SK-N-SH (cell line): ENCODE data around the gene CEP70. TPM values are rescaled to one million over a fixed set of nuclear protein-coding genes. Genes with fewer than 3 reads are reported as not detected.

ENCODE experiments used
- CTCF ChIA-PET: fragments of 300-600, 350-600 bp; formaldehyde crosslinking; extraction: SDS; loops from one replicate; lab custom pipeline; 2021; lab: Yijun Ruan, JAX
- POLR2A ChIA-PET: fragments of 350-600 bp; sonication (Branson Sonifier 250); formaldehyde crosslinking; extraction: SDS; loops from one replicate; lab custom pipeline; 2020; ENCODE audit warnings: antibody characterized with exemption, inconsistent platforms; lab: Yijun Ruan, JAX
- DNase-seq: peaks from one replicate; pipeline ENCODE4 v3.0.0; 2012
- H2AFZ ChIP-seq: fragments of 200-600 bp; sonication (generic); 2 replicates; pipeline ENCODE4 v1.8.1; 2016; ENCODE audit warnings: antibody characterized with exemption, mild to moderate bottlenecking, low read depth
- H3F3A ChIP-seq: fragments of 200-600 bp; sonication (generic); replicated peaks from 2 replicates; pipeline ENCODE3; 2016; ENCODE audit warnings: antibody characterized with exemption, mild to moderate bottlenecking; ENCODE audit not compliant: insufficient read depth
- H3K27ac ChIP-seq, 2 experiments: fragments of 200-500 bp in 1 of 2; fragments of 200-600 bp in 1 of 2; sonication (Bioruptor generic) in 1 of 2; sonication (generic), shearing (Covaris generic) in 1 of 2; 2 replicates each; pipeline versions ENCODE4 v1.5.1 to v1.6.1; 2014 to 2016; ENCODE audit warnings: low read depth in 2 of 2, inconsistent platforms in 1 of 2, low read length in 1 of 2, mild to moderate bottlenecking in 1 of 2, mixed read lengths in 1 of 2
- H3K27me3 ChIP-seq: fragments of 200-600 bp; sonication (generic), shearing (Covaris generic); 2 replicates; pipeline ENCODE4 v1.6.1; 2016; ENCODE audit warnings: mixed run types; ENCODE audit not compliant: insufficient read depth
- H3K36me3 ChIP-seq, 2 experiments: fragments of 200-500 bp in 1 of 2; fragments of 200-600 bp in 1 of 2; sonication (Bioruptor generic) in 1 of 2; sonication (generic) in 1 of 2; replicated peaks in 1 of 2; 2 replicates each; pipeline versions ENCODE3 to v1.5.1; 2014 to 2016; ENCODE audit warnings: low read length in 1 of 2, mild to moderate bottlenecking in 1 of 2; ENCODE audit not compliant: insufficient read depth in 2 of 2, control insufficient read depth in 1 of 2
- H3K4me1 ChIP-seq, 2 experiments: fragments of 200-500 bp in 1 of 2; fragments of 200-600 bp in 1 of 2; sonication (Bioruptor generic) in 1 of 2; sonication (generic), shearing (Covaris generic) in 1 of 2; 2 replicates each; pipeline versions ENCODE4 v1.5.1 to v1.6.1; 2014 to 2016; ENCODE audit warnings: low read depth in 1 of 2, low read length in 1 of 2, mixed run types in 1 of 2; ENCODE audit not compliant: insufficient read depth in 2 of 2, control insufficient read depth in 1 of 2
- H3K4me2 ChIP-seq: fragments of 200-600 bp; sonication (generic), shearing (Covaris generic); 2 replicates; pipeline ENCODE4 v1.6.1; 2017; ENCODE audit warnings: mixed run types
- H3K4me3 ChIP-seq, 2 experiments: fragments of 200-500 bp in 1 of 2; fragments of 200-600 bp in 1 of 2; sonication (Bioruptor generic) in 1 of 2; sonication (generic), shearing (Covaris generic) in 1 of 2; 2 replicates each; pipeline versions ENCODE4 v1.5.1 to v1.8.1; 2014 to 2016; ENCODE audit warnings: low read depth in 2 of 2, inconsistent platforms in 1 of 2, low read length in 1 of 2, mild to moderate bottlenecking in 1 of 2, mixed read lengths in 1 of 2, moderate library complexity in 1 of 2
- H3K79me2 ChIP-seq: fragments of 200-600 bp; sonication (generic); 2 replicates; pipeline ENCODE4 v1.8.1; 2017; ENCODE audit warnings: mild to moderate bottlenecking; ENCODE audit not compliant: insufficient read depth
- H3K9ac ChIP-seq: fragments of 200-600 bp; sonication (generic); 2 replicates; pipeline ENCODE4 v1.6.1; 2017; ENCODE audit warnings: mixed run types
- H3K9me2 ChIP-seq: fragments of 200-600 bp; sonication (generic); 2 replicates; pipeline ENCODE4 v1.6.1; 2017; ENCODE audit warnings: mixed run types
- H3K9me3 ChIP-seq: fragments of 200-600 bp; sonication (generic); 2 replicates; pipeline ENCODE4 v1.6.1; 2017; ENCODE audit warnings: mixed run types, mild to moderate bottlenecking, moderate library complexity
- H4K20me1 ChIP-seq: fragments of 200-600 bp; sonication (generic); 2 replicates; pipeline ENCODE4 v1.6.1; 2017; ENCODE audit warnings: mild to moderate bottlenecking, mixed run types; ENCODE audit not compliant: insufficient read depth
- EZH2phosphoT487 ChIP-seq: fragments of 200-600 bp; sonication (generic); IDR thresholded peaks from 2 replicates; pipeline ENCODE4 v1.6.1; 2017; ENCODE audit warnings: low read depth, mixed run types, mild to moderate bottlenecking, antibody characterized with exemption, moderate library complexity, borderline replicate concordance
- FOXJ3 ChIP-seq: sonication (generic); formaldehyde crosslinking; IDR thresholded peaks from 2 replicates; pipeline ENCODE4 v1.5.1; 2020; ENCODE audit warnings: mild to moderate bottlenecking, missing genetic modification reagents
- FOXM1 ChIP-seq: IDR thresholded peaks from 2 replicates; pipeline ENCODE4 v1.4.0; 2012; ENCODE audit warnings: low read depth, mild to moderate bottlenecking
- GATA2 ChIP-seq: sonication (generic); formaldehyde crosslinking; IDR thresholded peaks from 2 replicates; pipeline ENCODE4 v1.5.0; 2020; ENCODE audit warnings: mild to moderate bottlenecking, missing genetic modification reagents
- JUND ChIP-seq: IDR thresholded peaks from 2 replicates; pipeline ENCODE4 v1.4.0; 2012
- MEF2A ChIP-seq: IDR thresholded peaks from 2 replicates; pipeline ENCODE4 v1.4.0; 2012; ENCODE audit warnings: low read depth, borderline replicate concordance
- NFIC ChIP-seq: IDR thresholded peaks from 2 replicates; pipeline ENCODE4 v1.4.0; 2012; ENCODE audit warnings: borderline replicate concordance
- RXRA ChIP-seq: IDR thresholded peaks from 2 replicates; pipeline ENCODE4 v1.4.0; 2012; ENCODE audit warnings: low read depth, mild to moderate bottlenecking, borderline replicate concordance
- SMC3 ChIP-seq: IDR thresholded peaks from 2 replicates; pipeline ENCODE4 v1.6.1; 2012; ENCODE audit warnings: low read depth, low read length, improper control_type of control experiment
- TAF1 ChIP-seq: IDR thresholded peaks from 2 replicates; pipeline ENCODE4 v1.6.1; 2012; ENCODE audit warnings: low read depth, mild to moderate bottlenecking, low read length, moderate library complexity, borderline replicate concordance
- TCF12 ChIP-seq: IDR thresholded peaks from 2 replicates; pipeline ENCODE4 v1.4.0; 2012
- TEAD4 ChIP-seq: IDR thresholded peaks from 2 replicates; pipeline ENCODE4 v1.4.0; 2012; ENCODE audit warnings: mild to moderate bottlenecking, borderline replicate concordance; ENCODE audit not compliant: insufficient read depth
- WGBS: methylation state at CpG from one replicate; pipeline ENCODE4 v1.1.6; 2017; ENCODE audit warnings: low lambda C conversion rate; 5-methylcytosine and 5-hydroxymethylcytosine counted together
- polyA plus RNA-seq, 3 experiments: library from polyadenylated mRNA; depleted of rRNA; stranded (reverse); fragments of >200 nt; gene quantifications; 2 replicates each; pipeline ENCODE4 v1.2.3, GENCODE V29; 2012
- TF ChIP-seq, protein P1 (sequence below): fragments of 150-350 bp; IDR thresholded peaks from 2 replicates; pipeline ENCODE4 v1.6.1; 2017; ENCODE audit warnings: antibody characterized with exemption, low read length, low read depth, borderline replicate concordance
- TF ChIP-seq, protein P2 (sequence below): fragments of 200-600 bp; sonication (generic); IDR thresholded peaks from 2 replicates; pipeline ENCODE4 v1.6.1; 2017; ENCODE audit warnings: antibody characterized with exemption, mild to moderate bottlenecking, moderate library complexity
- TF ChIP-seq, protein P3 (sequence below): IDR thresholded peaks from 2 replicates; pipeline ENCODE4; 2012
- TF ChIP-seq, protein P4 (sequence below): IDR thresholded peaks from 2 replicates; pipeline ENCODE4 v1.6.1; 2012; ENCODE audit warnings: mild to moderate bottlenecking, low read depth, low read length, moderate library complexity
- TF ChIP-seq, protein P5 (sequence below): IDR thresholded peaks from 2 replicates; pipeline ENCODE4 v1.4.0; 2012; ENCODE audit warnings: low read depth, borderline replicate concordance
- TF ChIP-seq, protein P6 (sequence below): IDR thresholded peaks from 2 replicates; pipeline ENCODE4 v1.4.0; 2012; ENCODE audit warnings: low read depth, borderline replicate concordance

Gene CEP70
- polyA plus RNA-seq, 1 of the 3 experiments (the other 2 are of a cell fraction) = 3.7 TPM

DNA sequence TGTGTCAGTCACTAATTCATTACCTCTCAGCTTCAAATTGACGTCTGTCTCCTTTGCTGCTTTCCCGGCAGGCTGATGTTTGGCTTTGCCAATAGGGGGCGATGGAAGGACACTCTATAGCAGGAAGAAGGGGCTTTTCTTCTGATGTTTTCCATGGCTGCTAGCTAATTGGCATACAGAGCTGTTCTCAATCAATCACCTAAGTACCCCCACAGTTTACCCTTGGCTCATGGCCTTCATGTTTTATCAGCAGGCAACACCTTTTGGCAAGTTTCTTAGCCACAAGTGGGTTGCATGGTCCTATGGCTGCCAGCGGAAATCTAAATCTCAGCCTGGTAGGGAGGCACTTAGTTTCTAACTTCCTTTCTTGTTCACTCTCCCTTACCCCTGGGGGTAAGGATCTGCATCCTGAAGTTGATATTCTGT lies 114.6 kb downstream of the CEP70 start (continued):
- TF ChIP-seq TEAD4 (no peak), GATA2 (CRISPR knock-in tag) (no peak), MEF2A (no peak), EZH2phosphoT487 (no peak)

DNA sequence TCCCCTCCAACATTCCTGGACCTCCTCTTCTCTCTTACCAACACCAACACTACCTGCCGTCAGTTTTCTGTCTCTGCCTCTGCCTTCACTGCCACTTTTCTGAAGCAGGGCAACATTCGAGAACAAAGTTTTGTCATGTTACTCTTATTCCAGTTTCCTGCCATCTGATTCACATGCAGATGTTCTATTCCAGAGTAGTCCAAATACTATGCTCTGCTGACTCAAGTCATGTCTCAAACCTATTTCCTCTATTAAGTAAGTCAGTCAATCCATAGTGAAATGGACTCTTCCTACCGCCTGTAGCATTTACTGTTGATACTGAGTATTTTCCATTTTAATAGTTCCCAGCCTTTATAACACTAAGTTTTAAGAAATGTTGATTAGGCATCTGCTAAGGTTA lies 116.3 kb downstream of the CEP70 start:
- Histone ChIP-seq H3K9me3 (no peaks in the 10 kb centered on the region), H2AFZ (no peak overlapping the region), H3K9ac (no peak overlapping the region), H4K20me1 (no peaks in the 10 kb centered on the region), H3K4me1 (no peaks in the 10 kb centered on the region), H3F3A (peaks cover 11% of the 10 kb centered on the region), H3K4me3 (no peak overlapping the region), H3K79me2 (no peaks in the 10 kb centered on the region), H3K27ac (no peak overlapping the region), H3K4me2 (no peak overlapping the region), H3K27me3 (no peaks in the 10 kb centered on the region), H3K36me3 (no peaks in the 10 kb centered on the region), H3K9me2 (no peaks in the 10 kb centered on the region)
- POLR2A ChIA-PET = no interaction called here
- TF ChIP-seq JUND (no peak), FOXJ3 (CRISPR knock-in tag) (no peak), RXRA (no peak), EZH2phosphoT487 (no peak), NFIC (no peak), SMC3 (no peak), FOXM1 (no peak), TCF12 (no peak), GATA2 (CRISPR knock-in tag) (no peak), TAF1 (no peak)
- TF ChIP-seq, protein P1, sequence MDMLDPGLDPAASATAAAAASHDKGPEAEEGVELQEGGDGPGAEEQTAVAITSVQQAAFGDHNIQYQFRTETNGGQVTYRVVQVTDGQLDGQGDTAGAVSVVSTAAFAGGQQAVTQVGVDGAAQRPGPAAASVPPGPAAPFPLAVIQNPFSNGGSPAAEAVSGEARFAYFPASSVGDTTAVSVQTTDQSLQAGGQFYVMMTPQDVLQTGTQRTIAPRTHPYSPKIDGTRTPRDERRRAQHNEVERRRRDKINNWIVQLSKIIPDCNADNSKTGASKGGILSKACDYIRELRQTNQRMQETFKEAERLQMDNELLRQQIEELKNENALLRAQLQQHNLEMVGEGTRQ = no peak
- TF ChIP-seq, protein P2, sequence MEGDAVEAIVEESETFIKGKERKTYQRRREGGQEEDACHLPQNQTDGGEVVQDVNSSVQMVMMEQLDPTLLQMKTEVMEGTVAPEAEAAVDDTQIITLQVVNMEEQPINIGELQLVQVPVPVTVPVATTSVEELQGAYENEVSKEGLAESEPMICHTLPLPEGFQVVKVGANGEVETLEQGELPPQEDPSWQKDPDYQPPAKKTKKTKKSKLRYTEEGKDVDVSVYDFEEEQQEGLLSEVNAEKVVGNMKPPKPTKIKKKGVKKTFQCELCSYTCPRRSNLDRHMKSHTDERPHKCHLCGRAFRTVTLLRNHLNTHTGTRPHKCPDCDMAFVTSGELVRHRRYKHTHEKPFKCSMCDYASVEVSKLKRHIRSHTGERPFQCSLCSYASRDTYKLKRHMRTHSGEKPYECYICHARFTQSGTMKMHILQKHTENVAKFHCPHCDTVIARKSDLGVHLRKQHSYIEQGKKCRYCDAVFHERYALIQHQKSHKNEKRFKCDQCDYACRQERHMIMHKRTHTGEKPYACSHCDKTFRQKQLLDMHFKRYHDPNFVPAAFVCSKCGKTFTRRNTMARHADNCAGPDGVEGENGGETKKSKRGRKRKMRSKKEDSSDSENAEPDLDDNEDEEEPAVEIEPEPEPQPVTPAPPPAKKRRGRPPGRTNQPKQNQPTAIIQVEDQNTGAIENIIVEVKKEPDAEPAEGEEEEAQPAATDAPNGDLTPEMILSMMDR = no peak
- TF ChIP-seq, protein P3, sequence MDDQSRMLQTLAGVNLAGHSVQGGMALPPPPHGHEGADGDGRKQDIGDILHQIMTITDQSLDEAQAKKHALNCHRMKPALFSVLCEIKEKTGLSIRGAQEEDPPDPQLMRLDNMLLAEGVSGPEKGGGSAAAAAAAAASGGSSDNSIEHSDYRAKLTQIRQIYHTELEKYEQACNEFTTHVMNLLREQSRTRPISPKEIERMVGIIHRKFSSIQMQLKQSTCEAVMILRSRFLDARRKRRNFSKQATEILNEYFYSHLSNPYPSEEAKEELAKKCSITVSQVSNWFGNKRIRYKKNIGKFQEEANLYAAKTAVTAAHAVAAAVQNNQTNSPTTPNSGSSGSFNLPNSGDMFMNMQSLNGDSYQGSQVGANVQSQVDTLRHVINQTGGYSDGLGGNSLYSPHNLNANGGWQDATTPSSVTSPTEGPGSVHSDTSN = no peak
- TF ChIP-seq, protein P4, sequence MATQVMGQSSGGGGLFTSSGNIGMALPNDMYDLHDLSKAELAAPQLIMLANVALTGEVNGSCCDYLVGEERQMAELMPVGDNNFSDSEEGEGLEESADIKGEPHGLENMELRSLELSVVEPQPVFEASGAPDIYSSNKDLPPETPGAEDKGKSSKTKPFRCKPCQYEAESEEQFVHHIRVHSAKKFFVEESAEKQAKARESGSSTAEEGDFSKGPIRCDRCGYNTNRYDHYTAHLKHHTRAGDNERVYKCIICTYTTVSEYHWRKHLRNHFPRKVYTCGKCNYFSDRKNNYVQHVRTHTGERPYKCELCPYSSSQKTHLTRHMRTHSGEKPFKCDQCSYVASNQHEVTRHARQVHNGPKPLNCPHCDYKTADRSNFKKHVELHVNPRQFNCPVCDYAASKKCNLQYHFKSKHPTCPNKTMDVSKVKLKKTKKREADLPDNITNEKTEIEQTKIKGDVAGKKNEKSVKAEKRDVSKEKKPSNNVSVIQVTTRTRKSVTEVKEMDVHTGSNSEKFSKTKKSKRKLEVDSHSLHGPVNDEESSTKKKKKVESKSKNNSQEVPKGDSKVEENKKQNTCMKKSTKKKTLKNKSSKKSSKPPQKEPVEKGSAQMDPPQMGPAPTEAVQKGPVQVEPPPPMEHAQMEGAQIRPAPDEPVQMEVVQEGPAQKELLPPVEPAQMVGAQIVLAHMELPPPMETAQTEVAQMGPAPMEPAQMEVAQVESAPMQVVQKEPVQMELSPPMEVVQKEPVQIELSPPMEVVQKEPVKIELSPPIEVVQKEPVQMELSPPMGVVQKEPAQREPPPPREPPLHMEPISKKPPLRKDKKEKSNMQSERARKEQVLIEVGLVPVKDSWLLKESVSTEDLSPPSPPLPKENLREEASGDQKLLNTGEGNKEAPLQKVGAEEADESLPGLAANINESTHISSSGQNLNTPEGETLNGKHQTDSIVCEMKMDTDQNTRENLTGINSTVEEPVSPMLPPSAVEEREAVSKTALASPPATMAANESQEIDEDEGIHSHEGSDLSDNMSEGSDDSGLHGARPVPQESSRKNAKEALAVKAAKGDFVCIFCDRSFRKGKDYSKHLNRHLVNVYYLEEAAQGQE = no peak
- TF ChIP-seq, protein P5, sequence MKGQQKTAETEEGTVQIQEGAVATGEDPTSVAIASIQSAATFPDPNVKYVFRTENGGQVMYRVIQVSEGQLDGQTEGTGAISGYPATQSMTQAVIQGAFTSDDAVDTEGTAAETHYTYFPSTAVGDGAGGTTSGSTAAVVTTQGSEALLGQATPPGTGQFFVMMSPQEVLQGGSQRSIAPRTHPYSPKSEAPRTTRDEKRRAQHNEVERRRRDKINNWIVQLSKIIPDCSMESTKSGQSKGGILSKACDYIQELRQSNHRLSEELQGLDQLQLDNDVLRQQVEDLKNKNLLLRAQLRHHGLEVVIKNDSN = no peak
- TF ChIP-seq, protein P6, sequence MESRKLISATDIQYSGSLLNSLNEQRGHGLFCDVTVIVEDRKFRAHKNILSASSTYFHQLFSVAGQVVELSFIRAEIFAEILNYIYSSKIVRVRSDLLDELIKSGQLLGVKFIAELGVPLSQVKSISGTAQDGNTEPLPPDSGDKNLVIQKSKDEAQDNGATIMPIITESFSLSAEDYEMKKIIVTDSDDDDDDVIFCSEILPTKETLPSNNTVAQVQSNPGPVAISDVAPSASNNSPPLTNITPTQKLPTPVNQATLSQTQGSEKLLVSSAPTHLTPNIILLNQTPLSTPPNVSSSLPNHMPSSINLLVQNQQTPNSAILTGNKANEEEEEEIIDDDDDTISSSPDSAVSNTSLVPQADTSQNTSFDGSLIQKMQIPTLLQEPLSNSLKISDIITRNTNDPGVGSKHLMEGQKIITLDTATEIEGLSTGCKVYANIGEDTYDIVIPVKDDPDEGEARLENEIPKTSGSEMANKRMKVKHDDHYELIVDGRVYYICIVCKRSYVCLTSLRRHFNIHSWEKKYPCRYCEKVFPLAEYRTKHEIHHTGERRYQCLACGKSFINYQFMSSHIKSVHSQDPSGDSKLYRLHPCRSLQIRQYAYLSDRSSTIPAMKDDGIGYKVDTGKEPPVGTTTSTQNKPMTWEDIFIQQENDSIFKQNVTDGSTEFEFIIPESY = no peak
- no peak for DNase-seq
- CTCF ChIA-PET = interaction anchor here (1.5 to 5.6 kb wide), 5 partner anchors 17 to 446 kb away, joined by 5 to 81 read pairs (median 8); no protein-coding TSS in a partner anchor
- 86% methylated on average over 3 of the region's 3 CpGs for WGBS
